IMR-90 (cell line): ENCODE results near the gene CLSTN3. TPM values are rescaled to one million over a fixed set of nuclear protein-coding genes. Genes with fewer than 3 reads are reported as not detected.

Experiments
- ATAC-seq: fragments of 200-7000 bp; cut with Tn5 transposase; 2 replicates; pipeline ENCODE4 v1.9.1; 2020; ENCODE audit warnings: low read depth, mild to moderate bottlenecking, moderate library complexity
- BruUV-seq: library from RNA; stranded (reverse); fragments of 400-500 nt; replicated peaks from 2 replicates; lab custom pipeline; 2021; lab: Mats Ljungman, UMichigan
- CTCF ChIA-PET: fragments of 300-600 bp; formaldehyde crosslinking; extraction: SDS; loops from one replicate; lab custom pipeline; 2021; ENCODE audit warnings: antibody characterized with exemption; lab: Yijun Ruan, JAX
- POLR2A ChIA-PET: fragments of 300-600 bp; sonication (Branson Sonifier 250); formaldehyde crosslinking; loops from one replicate; lab custom pipeline; 2022; ENCODE audit warnings: antibody characterized with exemption; ENCODE audit not compliant: unreplicated experiment; lab: Charles Lee
- DNase-seq: peaks from one replicate; pipeline ENCODE4 v3.0.0; 2013
- H2AFZ ChIP-seq: replicated peaks from 2 replicates; pipeline ENCODE3; 2013; ENCODE audit warnings: low read length, mild to moderate bottlenecking; ENCODE audit not compliant: poor library complexity
- H2AK5ac ChIP-seq: 2 replicates; pipeline ENCODE4 v1.6.1; 2013; ENCODE audit warnings: low read depth, low read length, inconsistent platforms
- H2AK9ac ChIP-seq: replicated peaks from 2 replicates; pipeline ENCODE3; 2013; ENCODE audit warnings: mild to moderate bottlenecking, low read depth, low read length, moderate library complexity; ENCODE audit not compliant: poor library complexity
- H2BK120ac ChIP-seq: 2 replicates; pipeline ENCODE4 v1.6.1; 2013; ENCODE audit warnings: low read depth, low read length, inconsistent platforms
- H2BK15ac ChIP-seq: 3 replicates; pipeline ENCODE4 v1.6.1; 2013; ENCODE audit warnings: low read depth, low read length, inconsistent platforms
- H2BK20ac ChIP-seq: 2 replicates; pipeline ENCODE4 v1.6.1; 2013; ENCODE audit warnings: low read depth, mild to moderate bottlenecking, inconsistent platforms, low read length, moderate library complexity
- H2BK5ac ChIP-seq: 2 replicates; pipeline ENCODE4 v1.6.1; 2013; ENCODE audit warnings: mild to moderate bottlenecking, low read depth, low read length, inconsistent platforms; ENCODE audit not compliant: poor library complexity, severe bottlenecking
- H3K14ac ChIP-seq: replicated peaks from 2 replicates; pipeline ENCODE4 v1.6.1; 2013; ENCODE audit warnings: low read depth, low read length, inconsistent platforms
- H3K18ac ChIP-seq: 2 replicates; pipeline ENCODE4 v1.6.1; 2013; ENCODE audit warnings: low read depth, low read length, control low read depth
- H3K23ac ChIP-seq: 2 replicates; pipeline ENCODE4 v1.6.1; 2013; ENCODE audit warnings: low read depth, low read length, inconsistent platforms
- H3K27ac ChIP-seq: 2 replicates; pipeline ENCODE4 v1.5.1; 2013; ENCODE audit warnings: mild to moderate bottlenecking, control low read depth, low read length; ENCODE audit not compliant: insufficient read depth
- H3K27me3 ChIP-seq: 2 replicates; pipeline ENCODE4 v1.6.1; 2013; ENCODE audit warnings: low read length; ENCODE audit not compliant: control insufficient read depth, insufficient read depth
- H3K36me3 ChIP-seq: 2 replicates; pipeline ENCODE4 v1.6.1; 2013; ENCODE audit warnings: low read length, mixed read lengths; ENCODE audit not compliant: control insufficient read depth, insufficient read depth
- H3K4ac ChIP-seq: 2 replicates; pipeline ENCODE4 v1.6.1; 2013; ENCODE audit warnings: low read depth, low read length, inconsistent platforms
- H3K4me1 ChIP-seq: 2 replicates; pipeline ENCODE4 v1.6.1; 2013; ENCODE audit warnings: low read length, mixed read lengths; ENCODE audit not compliant: control insufficient read depth, insufficient read depth
- H3K4me2 ChIP-seq: 2 replicates; pipeline ENCODE4 v1.6.1; 2013; ENCODE audit warnings: low read depth, mild to moderate bottlenecking, control low read depth, low read length, moderate library complexity
- H3K4me3 ChIP-seq: 2 replicates; pipeline ENCODE4 v1.5.1; 2013; ENCODE audit warnings: low read depth, mild to moderate bottlenecking, control low read depth, low read length, moderate library complexity; ENCODE audit not compliant: insufficient read depth
- H3K56ac ChIP-seq: 2 replicates; pipeline ENCODE4 v1.6.1; 2013; ENCODE audit warnings: low read length, inconsistent platforms; ENCODE audit not compliant: insufficient read depth; ENCODE audit errors: extremely low read depth
- H3K79me1 ChIP-seq, 2 experiments: 2 replicates each; pipeline ENCODE4 v1.6.1; 2013; ENCODE audit warnings: low read length in 2 of 2, inconsistent platforms in 1 of 2, low read depth in 1 of 2
- H3K9ac ChIP-seq: 2 replicates; pipeline ENCODE4 v1.6.1; 2013; ENCODE audit warnings: low read depth, low read length, control low read depth
- H3K9me1 ChIP-seq: 2 replicates; pipeline ENCODE4 v1.6.1; 2013; ENCODE audit warnings: low read length, inconsistent platforms; ENCODE audit not compliant: insufficient read depth
- H3K9me3 ChIP-seq: 2 replicates; pipeline ENCODE4 v1.6.1; 2013; ENCODE audit warnings: low read length; ENCODE audit not compliant: control insufficient read depth, insufficient read depth
- H4K20me1 ChIP-seq: 2 replicates; pipeline ENCODE4 v1.6.1; 2013; ENCODE audit warnings: low read length, inconsistent platforms; ENCODE audit not compliant: insufficient read depth
- H4K5ac ChIP-seq: 2 replicates; pipeline ENCODE4 v1.6.1; 2013; ENCODE audit warnings: mild to moderate bottlenecking, low read depth, low read length, control low read depth
- H4K8ac ChIP-seq, 2 experiments: 2 replicates each; pipeline ENCODE4 v1.6.1; 2013; ENCODE audit warnings: low read depth in 2 of 2, low read length in 2 of 2, control low read depth in 1 of 2, inconsistent platforms in 1 of 2
- H4K91ac ChIP-seq: 2 replicates; pipeline ENCODE4 v1.6.1; 2013; ENCODE audit warnings: low read depth, low read length, inconsistent platforms; ENCODE audit not compliant: insufficient read depth
- BHLHE40 ChIP-seq: fragments of 150-350 bp; IDR thresholded peaks from 2 replicates; pipeline ENCODE4 v1.6.1; 2016; ENCODE audit warnings: mild to moderate bottlenecking, low read depth, low read length
- CEBPB ChIP-seq: IDR thresholded peaks from 2 replicates; pipeline ENCODE4 v1.6.1; 2012; ENCODE audit warnings: low read depth, low read length, improper control_type of control experiment
- CHD1 ChIP-seq: IDR thresholded peaks from 2 replicates; pipeline ENCODE4 v1.6.1; 2012; ENCODE audit warnings: low read depth, low read length, improper control_type of control experiment
- FOS ChIP-seq: fragments of 150-350 bp; IDR thresholded peaks from 2 replicates; pipeline ENCODE4 v1.6.1; 2016; ENCODE audit warnings: low read depth, low read length
- MAFK ChIP-seq: IDR thresholded peaks from 2 replicates; pipeline ENCODE4 v1.6.1; 2012; ENCODE audit warnings: low read depth, low read length, improper control_type of control experiment
- MAZ ChIP-seq: IDR thresholded peaks from 2 replicates; pipeline ENCODE4 v1.6.1; 2012; ENCODE audit warnings: low read depth, mild to moderate bottlenecking, low read length, improper control_type of control experiment, moderate library complexity, borderline replicate concordance
- MXI1 ChIP-seq: IDR thresholded peaks from 2 replicates; pipeline ENCODE4 v1.6.1; 2012; ENCODE audit warnings: low read depth, mild to moderate bottlenecking, low read length, moderate library complexity, borderline replicate concordance
- NFE2L2 ChIP-seq: fragments of 150-350 bp; IDR thresholded peaks from 2 replicates; pipeline ENCODE4 v1.6.1; 2016; ENCODE audit warnings: low read depth, mild to moderate bottlenecking, low read length
- POLR2A ChIP-seq: IDR thresholded peaks from 2 replicates; pipeline ENCODE4 v1.6.1; 2012; ENCODE audit warnings: mild to moderate bottlenecking, low read depth, low read length
- RAD21 ChIP-seq: IDR thresholded peaks from 2 replicates; pipeline ENCODE4 v1.6.1; 2012; ENCODE audit warnings: low read length, improper control_type of control experiment
- RCOR1 ChIP-seq: IDR thresholded peaks from 2 replicates; pipeline ENCODE4 v1.6.1; 2012; ENCODE audit warnings: mild to moderate bottlenecking, low read length, improper control_type of control experiment; ENCODE audit not compliant: insufficient replicate concordance
- RFX5 ChIP-seq: IDR thresholded peaks from 2 replicates; pipeline ENCODE4 v1.8.0; 2012; ENCODE audit warnings: low read depth, mild to moderate bottlenecking, low read length, moderate library complexity
- WGBS, 2 experiments: methylation state at CpG; one replicate each; pipeline versions ENCODE4 v1.1.5 to v1.1.7; 2013; ENCODE audit warnings: missing lambda C conversion rate in 2 of 2; ENCODE audit not compliant: insufficient read length in 1 of 2; ENCODE audit errors: extremely low coverage in 2 of 2; 5-methylcytosine and 5-hydroxymethylcytosine counted together
- dilution Hi-C: fragments of 300-500 bp; cut with HindIII; formaldehyde crosslinking; loops from one replicate; pipeline ENCODE4 v1.14.3; 2018; ENCODE audit warnings: low sequenced_read_pairs; ENCODE audit not compliant: unreplicated experiment
- in situ Hi-C: fragments of 300-500 bp; cut with MboI; formaldehyde crosslinking; loops from 3 replicates; pipeline ENCODE4 v1.14.3; 2019; ENCODE audit warnings: low sequenced_read_pairs, inconsistent platforms, mixed read lengths
- intact Hi-C: fragments of 100-400 bp; cut with micrococcal nuclease; formaldehyde crosslinking; loops from 2 replicates; pipeline ENCODE4 v1.10.0; 2022
- polyA plus RNA-seq, 3 experiments: library from polyadenylated mRNA; depleted of rRNA; stranded (reverse); fragments of >200 nt; gene quantifications; 2 replicates each; pipeline ENCODE4 v1.2.3, GENCODE V29; 2012; ENCODE audit warnings: low replicate concordance in 1 of 3
- total RNA-seq: library from RNA; depleted of rRNA; stranded (reverse); fragments of >200 nt; gene quantifications from 2 replicates; pipeline ENCODE4 v1.2.3, GENCODE V29; 2012
- TF ChIP-seq, protein P1 (sequence below): fragments of 150-350 bp; IDR thresholded peaks from 2 replicates; pipeline ENCODE4 v1.6.1; 2016; ENCODE audit warnings: low read depth, mild to moderate bottlenecking, low read length, moderate library complexity, borderline replicate concordance
- TF ChIP-seq, protein P2 (sequence below): fragments of 150-350 bp; IDR thresholded peaks from 2 replicates; pipeline ENCODE4 v1.6.1; 2017; ENCODE audit warnings: mild to moderate bottlenecking, antibody characterized with exemption, low read length, low read depth

CLSTN3 gene
- total and polyA plus RNA-seq, 2 of the 4 experiments (the other 2 are of a cell fraction): 4.1 to 16.4 TPM

DNA sequence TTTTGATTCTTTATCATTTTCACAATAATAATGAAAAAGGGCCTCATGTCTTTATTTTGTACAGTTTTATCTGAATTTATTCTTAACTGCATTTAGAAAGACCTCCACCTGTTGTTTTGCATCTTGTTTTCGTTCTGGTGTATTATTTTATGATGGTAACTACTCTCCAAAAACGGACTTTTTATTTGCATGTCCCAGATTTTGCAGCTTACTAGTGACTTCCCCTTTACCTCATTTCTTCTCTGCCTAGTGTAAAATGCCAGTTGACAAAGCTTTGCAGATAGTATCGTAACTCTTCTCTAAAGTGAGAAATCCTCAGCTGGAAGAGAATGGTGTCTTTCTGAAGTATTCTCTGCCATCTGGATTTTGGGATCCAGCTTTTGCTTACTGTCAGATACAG, 76.5 kb downstream of the CLSTN3 start:
- no peak overlapping the region for H3K14ac ChIP-seq
- ATAC-seq (no peak), DNase-seq (no peak)
- dilution Hi-C loops (no loop called here), intact Hi-C loops (no loop called here), in situ Hi-C loops (no loop called here)
- H2BK120ac ChIP-seq: no peak overlapping the region
- no peak overlapping the region for H3K4me2 ChIP-seq
- H2BK15ac ChIP-seq: no peak overlapping the region
- WGBS, 2 experiments: no CpG with 5 or more reads among the region's 3 CpGs
- H2AFZ ChIP-seq: no peak overlapping the region
- no peaks in the 10 kb centered on the region for H3K4me1 ChIP-seq
- no peak overlapping the region for H4K5ac ChIP-seq
- H4K8ac ChIP-seq: no peak overlapping the region
- no peak overlapping the region for H3K9ac ChIP-seq
- BruUV-seq: no TSS peak
- CTCF ChIA-PET: interaction anchor here (0.8 to 1.0 kb wide), 2 partner anchors 238 to 253 kb away, joined by 3 to 4 read pairs; no protein-coding TSS in a partner anchor
- no peak overlapping the region for H4K91ac ChIP-seq
- TF ChIP-seq CHD1 (no peak), RCOR1 (no peak), BHLHE40 (no peak), RAD21 (no peak), FOS (no peak), MXI1 (no peak), POLR2A (no peak), MAZ (no peak), MAFK (no peak), CEBPB (no peak), NFE2L2 (no peak), RFX5 (no peak)
- TF ChIP-seq, protein P1, sequence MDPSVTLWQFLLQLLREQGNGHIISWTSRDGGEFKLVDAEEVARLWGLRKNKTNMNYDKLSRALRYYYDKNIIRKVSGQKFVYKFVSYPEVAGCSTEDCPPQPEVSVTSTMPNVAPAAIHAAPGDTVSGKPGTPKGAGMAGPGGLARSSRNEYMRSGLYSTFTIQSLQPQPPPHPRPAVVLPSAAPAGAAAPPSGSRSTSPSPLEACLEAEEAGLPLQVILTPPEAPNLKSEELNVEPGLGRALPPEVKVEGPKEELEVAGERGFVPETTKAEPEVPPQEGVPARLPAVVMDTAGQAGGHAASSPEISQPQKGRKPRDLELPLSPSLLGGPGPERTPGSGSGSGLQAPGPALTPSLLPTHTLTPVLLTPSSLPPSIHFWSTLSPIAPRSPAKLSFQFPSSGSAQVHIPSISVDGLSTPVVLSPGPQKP: no peak
- TF ChIP-seq, protein P2, sequence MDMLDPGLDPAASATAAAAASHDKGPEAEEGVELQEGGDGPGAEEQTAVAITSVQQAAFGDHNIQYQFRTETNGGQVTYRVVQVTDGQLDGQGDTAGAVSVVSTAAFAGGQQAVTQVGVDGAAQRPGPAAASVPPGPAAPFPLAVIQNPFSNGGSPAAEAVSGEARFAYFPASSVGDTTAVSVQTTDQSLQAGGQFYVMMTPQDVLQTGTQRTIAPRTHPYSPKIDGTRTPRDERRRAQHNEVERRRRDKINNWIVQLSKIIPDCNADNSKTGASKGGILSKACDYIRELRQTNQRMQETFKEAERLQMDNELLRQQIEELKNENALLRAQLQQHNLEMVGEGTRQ: no peak
- peaks cover 3% of the 10 kb centered on the region; the same call in 1 of the 2 replicates for H3K9me1 ChIP-seq
- no peak overlapping the region for H3K27ac ChIP-seq
- no peak overlapping the region for H3K23ac ChIP-seq
- H3K18ac ChIP-seq: no peak overlapping the region
- H3K9me3 ChIP-seq: no peaks in the 10 kb centered on the region
- no peak overlapping the region for H3K56ac ChIP-seq
- peaks cover 51% of the 10 kb centered on the region for H3K36me3 ChIP-seq
- no peak overlapping the region for H2BK20ac ChIP-seq
- H3K4me3 ChIP-seq: no peak overlapping the region
- H2AK5ac ChIP-seq: no peak overlapping the region
- no peak overlapping the region for H2AK9ac ChIP-seq
- H3K4ac ChIP-seq: no peak overlapping the region
- H3K79me1 ChIP-seq: no peaks in the 10 kb centered on the region
- no peaks in the 10 kb centered on the region for H3K27me3 ChIP-seq
- H2BK5ac ChIP-seq: no peak overlapping the region
- POLR2A ChIA-PET: no interaction called here
- no peaks in the 10 kb centered on the region for H4K20me1 ChIP-seq
